Thoracic aorta (tissue), 2 donors: ENCODE results near the gene TNNT3. TPM values are rescaled to one million over a fixed set of nuclear protein-coding genes. Genes with fewer than 3 reads are reported as not detected.

Experiments used
- ATAC-seq: fragments of 150-250 bp; one replicate; pipeline ENCODE4 v1.8.0; 2017; ENCODE audit warnings: low read depth; ENCODE audit not compliant: insufficient number of reproducible peaks, low FRiP score
- DNase-seq: peaks from one replicate; pipeline ENCODE4 v3.0.0-alpha.2; 2020; ENCODE audit warnings: low spot score
- H3K27ac ChIP-seq, 2 donors: fragments of 200-600 bp; sonication (generic); 1 replicate in 1 of 2; 2 replicates in 1 of 2; pipeline ENCODE4 v1.5.1; 2016; ENCODE audit warnings: mild to moderate bottlenecking in 2 of 2, moderate library complexity in 2 of 2
- H3K27me3 ChIP-seq: fragments of 200-600 bp; sonication (generic); replicated peaks from 2 replicates; pipeline ENCODE4 v1.6.0; 2016; ENCODE audit warnings: mild to moderate bottlenecking; ENCODE audit not compliant: insufficient read depth
- H3K36me3 ChIP-seq: fragments of 200-600 bp; sonication (generic); one replicate; pipeline ENCODE4 v1.5.1; 2016
- H3K4me1 ChIP-seq, 2 donors: fragments of 200-600 bp; sonication (generic); 1 replicate in 1 of 2; 2 replicates in 1 of 2; pipeline versions ENCODE4 v1.5.1 to v1.6.0; 2016; ENCODE audit warnings: low read depth in 2 of 2, mild to moderate bottlenecking in 1 of 2; ENCODE audit not compliant: control insufficient read depth in 1 of 2
- H3K4me3 ChIP-seq: fragments of 200-600 bp; sonication (generic); 2 replicates; pipeline ENCODE4 v1.5.1; 2016; ENCODE audit warnings: mild to moderate bottlenecking
- H3K9me3 ChIP-seq: fragments of 200-600 bp; sonication (generic); 2 replicates; pipeline ENCODE4 v1.5.1; 2016
- total RNA-seq, 2 donors: library from RNA; depleted of rRNA; stranded (reverse); fragments of >200 nt; gene quantifications; one replicate each; pipeline versions ENCODE4 v1.1.0 to v1.2.3, GENCODE V29; 2016
- TF ChIP-seq, protein P1 (sequence below): fragments of 200-600 bp; sonication (generic); IDR thresholded peaks from one replicate; pipeline ENCODE4 v1.5.1; 2019; ENCODE audit warnings: antibody characterized with exemption

TNNT3 gene
- total RNA-seq, 2 donors from 2014 or later, result 8.3 to 9.7 TPM

GRCh38 chr11:1896923-1897322 is 22.6 kb upstream of the TNNT3 start:
- Histone ChIP-seq H3K27ac (no peak overlapping the region), H3K4me1 (no peaks in the 10 kb centered on the region), H3K4me3 (peak overlapping the region; percentile 48), H3K36me3 (no peaks in the 10 kb centered on the region), H3K27me3 (no peaks in the 10 kb centered on the region), H3K9me3 (no peaks in the 10 kb centered on the region)
- DNase-seq (no peak), ATAC-seq (no peak)
- TF ChIP-seq, protein P1, sequence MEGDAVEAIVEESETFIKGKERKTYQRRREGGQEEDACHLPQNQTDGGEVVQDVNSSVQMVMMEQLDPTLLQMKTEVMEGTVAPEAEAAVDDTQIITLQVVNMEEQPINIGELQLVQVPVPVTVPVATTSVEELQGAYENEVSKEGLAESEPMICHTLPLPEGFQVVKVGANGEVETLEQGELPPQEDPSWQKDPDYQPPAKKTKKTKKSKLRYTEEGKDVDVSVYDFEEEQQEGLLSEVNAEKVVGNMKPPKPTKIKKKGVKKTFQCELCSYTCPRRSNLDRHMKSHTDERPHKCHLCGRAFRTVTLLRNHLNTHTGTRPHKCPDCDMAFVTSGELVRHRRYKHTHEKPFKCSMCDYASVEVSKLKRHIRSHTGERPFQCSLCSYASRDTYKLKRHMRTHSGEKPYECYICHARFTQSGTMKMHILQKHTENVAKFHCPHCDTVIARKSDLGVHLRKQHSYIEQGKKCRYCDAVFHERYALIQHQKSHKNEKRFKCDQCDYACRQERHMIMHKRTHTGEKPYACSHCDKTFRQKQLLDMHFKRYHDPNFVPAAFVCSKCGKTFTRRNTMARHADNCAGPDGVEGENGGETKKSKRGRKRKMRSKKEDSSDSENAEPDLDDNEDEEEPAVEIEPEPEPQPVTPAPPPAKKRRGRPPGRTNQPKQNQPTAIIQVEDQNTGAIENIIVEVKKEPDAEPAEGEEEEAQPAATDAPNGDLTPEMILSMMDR, result no peak

DNA sequence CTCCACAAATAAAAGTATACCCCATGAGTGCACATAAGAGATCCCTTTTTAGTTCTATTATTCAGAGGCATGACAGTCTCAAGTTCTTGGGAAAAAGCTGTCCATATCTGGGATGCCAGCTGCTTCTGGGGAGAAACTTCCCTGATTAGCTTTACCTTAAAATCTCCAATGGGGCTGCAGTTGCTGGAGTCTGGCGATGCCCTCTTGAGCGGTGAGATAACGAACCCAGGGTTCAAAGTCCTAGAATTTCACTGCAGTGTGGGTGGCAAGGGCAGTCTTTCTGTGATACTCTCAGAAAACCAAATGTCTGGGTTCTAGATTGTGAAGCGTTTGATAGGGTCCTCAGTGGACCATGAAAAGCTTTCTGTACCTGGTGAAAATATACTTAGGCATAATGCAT is 20.4 kb upstream of the TNNT3 start:
- no peaks in the 10 kb centered on the region for H3K4me1 ChIP-seq
- no peak overlapping the region for H3K27ac ChIP-seq
- H3K9me3 ChIP-seq, result no peaks in the 10 kb centered on the region
- no peaks in the 10 kb centered on the region for H3K27me3 ChIP-seq
- DNase-seq, result no peak
- TF ChIP-seq, protein P1, result no peak
- H3K4me3 ChIP-seq, result no peak overlapping the region
- no peak for ATAC-seq
- H3K36me3 ChIP-seq, result no peaks in the 10 kb centered on the region

DNA sequence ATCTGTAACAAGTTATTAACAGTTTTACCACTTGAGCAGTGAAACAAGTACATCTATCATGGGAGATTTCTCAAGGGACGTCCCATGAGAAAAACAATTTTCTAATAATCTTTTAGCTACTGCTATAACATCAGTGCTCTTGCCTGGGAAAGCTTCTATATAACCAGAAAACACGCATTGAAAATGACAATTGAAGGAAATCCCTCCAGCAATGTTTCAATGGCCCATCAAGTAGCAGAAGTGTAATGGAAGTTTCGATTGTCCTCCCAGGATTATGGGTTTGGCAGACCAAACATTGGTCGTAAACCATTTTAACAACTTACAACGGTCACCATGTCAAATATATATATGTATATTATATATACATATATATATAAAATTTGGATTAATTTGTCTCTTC is 19.8 kb upstream of the TNNT3 start:
- ATAC-seq (no peak), DNase-seq (no peak)
- TF ChIP-seq, protein P1, result no peak
- H3K9me3 ChIP-seq, result no peaks in the 10 kb centered on the region
- H3K4me3 ChIP-seq, result no peak overlapping the region
- H3K27me3 ChIP-seq, result no peaks in the 10 kb centered on the region
- H3K4me1 ChIP-seq, result no peaks in the 10 kb centered on the region
- H3K36me3 ChIP-seq, result no peaks in the 10 kb centered on the region
- H3K27ac ChIP-seq, result no peak overlapping the region

- Histone ChIP-seq H3K27me3 (no peaks in the 10 kb centered on the region), H3K4me3 (no peak overlapping the region), H3K4me1 (peaks cover 5 to 19% of the 10 kb centered on the region in 2 donors), H3K36me3 (no peaks in the 10 kb centered on the region), H3K9me3 (no peaks in the 10 kb centered on the region), H3K27ac (no peak overlapping the region)
- TF ChIP-seq, protein P1, result no peak
- DNase-seq, result no peak
- no peak for ATAC-seq
These were observed 13.3 kb upstream of the TNNT3 start for GRCh38 chr11:1906181-1906580.

DNA sequence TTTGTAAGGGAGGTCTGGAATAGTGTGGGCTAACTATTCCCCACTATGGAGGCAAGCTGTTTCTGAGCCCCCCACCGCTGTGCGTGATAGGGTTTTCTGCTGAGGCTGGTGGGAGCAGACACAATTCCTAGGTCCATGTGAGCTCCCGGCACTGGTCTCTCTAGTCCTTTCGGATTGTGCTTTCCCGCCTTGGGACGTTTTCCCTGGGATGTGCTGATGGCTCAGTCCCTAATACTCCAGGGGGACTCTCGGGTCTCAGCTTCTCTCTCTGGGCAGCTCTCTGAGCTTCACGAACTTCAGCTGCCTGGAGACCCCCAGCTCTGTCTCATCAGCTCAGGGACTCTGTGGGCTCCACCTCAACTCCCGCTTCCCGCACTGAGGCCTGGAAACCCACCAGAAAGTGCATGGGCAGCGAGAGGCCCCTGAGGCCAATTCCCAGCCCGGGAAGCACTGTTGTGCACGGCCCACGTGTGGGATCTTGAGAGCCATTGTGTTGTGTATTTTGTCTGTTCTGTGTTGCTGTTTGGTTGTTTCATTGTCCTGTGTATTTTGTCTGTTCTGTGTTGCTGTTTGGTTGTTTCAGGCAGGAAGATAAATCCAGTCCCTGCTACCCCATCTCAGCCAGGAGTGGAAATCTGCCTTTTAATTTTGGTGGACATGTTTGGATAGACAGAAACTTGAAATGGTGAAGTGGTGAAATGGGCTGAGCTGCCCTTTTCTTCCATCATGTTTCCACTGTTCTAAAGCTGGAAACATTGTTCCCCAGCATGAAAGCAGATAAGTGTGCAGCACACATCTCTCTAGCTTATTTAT is 12.7 kb upstream of the TNNT3 start:
- Histone ChIP-seq H3K4me1 (peaks cover 5 to 19% of the 10 kb centered on the region in 2 donors), H3K9me3 (no peaks in the 10 kb centered on the region), H3K4me3 (no peak overlapping the region), H3K36me3 (no peaks in the 10 kb centered on the region), H3K27me3 (no peaks in the 10 kb centered on the region), H3K27ac (peak overlapping the region in 1 of 2 donors; percentile 3)
- DNase-seq (no peak), ATAC-seq (no peak)
- TF ChIP-seq, protein P1, result no peak
